Mesodermal cell (in vitro differentiated cells): Measurements from ENCODE around the gene AMFR. TPM values are rescaled to one million over a fixed set of nuclear protein-coding genes. Genes with fewer than 3 reads are reported as not detected.

Experiments
- H3K27ac ChIP-seq: 2 replicates; pipeline ENCODE4 v1.7.0; 2013; ENCODE audit warnings: mild to moderate bottlenecking, low read depth, low read length, moderate library complexity; ENCODE audit not compliant: severe bottlenecking
- H3K36me3 ChIP-seq: 2 replicates; pipeline ENCODE4 v1.7.1; 2013; ENCODE audit warnings: mild to moderate bottlenecking, low read length, moderate library complexity; ENCODE audit not compliant: control insufficient read depth, insufficient read depth
- H3K4me1 ChIP-seq: one replicate; pipeline ENCODE4 v1.7.1; 2013; ENCODE audit warnings: mild to moderate bottlenecking, low read length; ENCODE audit not compliant: insufficient read depth, control insufficient read depth, poor library complexity, severe bottlenecking
- H3K4me3 ChIP-seq: 2 replicates; pipeline ENCODE4 v1.7.0; 2013; ENCODE audit warnings: low read length, control low read depth, mild to moderate bottlenecking; ENCODE audit not compliant: insufficient read depth, poor library complexity, severe bottlenecking; ENCODE audit errors: extremely low read depth
- H3K9me3 ChIP-seq: 2 replicates; pipeline ENCODE4 v1.7.1; 2013; ENCODE audit warnings: mild to moderate bottlenecking, low read length, moderate library complexity; ENCODE audit not compliant: control insufficient read depth
- WGBS, 2 experiments: methylation state at CpG; one replicate each; pipeline ENCODE4 v1.1.5; 2013; ENCODE audit warnings: missing lambda C conversion rate in 2 of 2; ENCODE audit not compliant: insufficient coverage in 2 of 2; 5-methylcytosine and 5-hydroxymethylcytosine counted together
- polyA plus RNA-seq, 2 experiments: library from polyadenylated mRNA; stranded (reverse); fragments of 50-300 nt; gene quantifications; one replicate each; pipeline ENCODE4 v1.2.3, GENCODE V29; 2013

AMFR gene
- 52.5 TPM for polyA plus RNA-seq (2013, experiment 1 of 2)
- polyA plus RNA-seq (2013, experiment 2 of 2), result 46.6 TPM

- 0 to 1% methylated on average over 27 to 47 of the region's 57 CpGs for WGBS, 2 experiments
- H3K36me3 ChIP-seq, result peaks cover 4% of the 10 kb centered on the region
Observed at GRCh38 chr16:56425439-56425832, at the start of gene AMFR. Gene AMFR (minus strand): TSS chr16:56425545. CDS start chr16:56425327, 218 bp downstream.

GRCh38 chr16:56470666-56471065 lies 45.3 kb upstream of the AMFR start:
- H3K27ac ChIP-seq, result no peak overlapping the region
- no peak overlapping the region for H3K4me3 ChIP-seq
- WGBS, 2 experiments, result 100% methylated on average over 1 of the region's 1 CpG
- H3K4me1 ChIP-seq, result peaks cover under 1% of the 10 kb centered on the region
- H3K9me3 ChIP-seq, result no peaks in the 10 kb centered on the region
- peaks cover 98% of the 10 kb centered on the region for H3K36me3 ChIP-seq

More at GRCh38 chr16:56425439-56425832, at the start of gene AMFR:
- H3K4me3 ChIP-seq, result peak within 1 kb of the TSS; percentile 81
- H3K27ac ChIP-seq, result peak within 1 kb of the TSS; percentile 67
- no peaks in the 10 kb centered on the region for H3K9me3 ChIP-seq
- H3K4me1 ChIP-seq, result peaks cover 1% of the 10 kb centered on the region

GRCh38 chr16:56470232-56470631 lies 44.9 kb upstream of the AMFR start:
- no peak overlapping the region for H3K27ac ChIP-seq
- no peaks in the 10 kb centered on the region for H3K4me1 ChIP-seq
- H3K4me3 ChIP-seq, result no peak overlapping the region
- 95 to 100% methylated on average over 1 to 3 of the region's 3 CpGs for WGBS, 2 experiments
- H3K9me3 ChIP-seq, result no peaks in the 10 kb centered on the region
- H3K36me3 ChIP-seq, result peaks cover 98% of the 10 kb centered on the region

GRCh38 chr16:56469748-56470147 lies 44.4 kb upstream of the AMFR start:
- Histone ChIP-seq H3K36me3 (peaks cover 98% of the 10 kb centered on the region), H3K4me1 (no peaks in the 10 kb centered on the region), H3K27ac (no peak overlapping the region), H3K4me3 (no peak overlapping the region), H3K9me3 (no peaks in the 10 kb centered on the region)
- WGBS, 2 experiments, result 80 to 100% methylated on average over 1 to 2 of the region's 7 CpGs

- Histone ChIP-seq H3K4me3 (no peak overlapping the region), H3K27ac (no peak overlapping the region), H3K36me3 (peaks cover 98% of the 10 kb centered on the region)
Observed at GRCh38 chr16:56468800-56469199, 43.5 kb upstream of the AMFR start.

GRCh38 chr16:56466344-56466743 lies 41.0 kb upstream of the AMFR start:
- Histone ChIP-seq H3K4me1 (no peaks in the 10 kb centered on the region), H3K9me3 (no peaks in the 10 kb centered on the region), H3K27ac (no peak overlapping the region), H3K4me3 (no peak overlapping the region), H3K36me3 (peaks cover 94% of the 10 kb centered on the region)
- WGBS, 2 experiments, result 88 to 100% methylated on average over 1 to 2 of the region's 2 CpGs

More at GRCh38 chr16:56468800-56469199, 43.5 kb upstream of the AMFR start:
- H3K9me3 ChIP-seq, result no peaks in the 10 kb centered on the region
- H3K4me1 ChIP-seq, result no peaks in the 10 kb centered on the region

GRCh38 chr16:56463153-56463552 lies 37.8 kb upstream of the AMFR start:
- no peak overlapping the region for H3K27ac ChIP-seq
- 98 to 100% methylated on average over 4 to 6 of the region's 6 CpGs for whole genome bisulfite sequencing, 2 experiments
- H3K36me3 ChIP-seq, result peaks cover 85% of the 10 kb centered on the region
- H3K4me1 ChIP-seq, result no peaks in the 10 kb centered on the region
- no peak overlapping the region for H3K4me3 ChIP-seq
- no peaks in the 10 kb centered on the region for H3K9me3 ChIP-seq

- Histone ChIP-seq H3K4me1 (no peaks in the 10 kb centered on the region), H3K27ac (no peak overlapping the region), H3K9me3 (no peaks in the 10 kb centered on the region), H3K4me3 (no peak overlapping the region), H3K36me3 (peaks cover 85% of the 10 kb centered on the region)
- WGBS, 2 experiments, result 80 to 100% methylated on average over 1 to 3 of the region's 3 CpGs
Observed at GRCh38 chr16:56462064-56462796, 36.9 kb upstream of the AMFR start.

- WGBS, 2 experiments, result 100% methylated on average over 1 to 2 of the region's 2 CpGs
- H3K27ac ChIP-seq, result no peak overlapping the region
- H3K9me3 ChIP-seq, result no peaks in the 10 kb centered on the region
- H3K4me1 ChIP-seq, result no peaks in the 10 kb centered on the region
- no peak overlapping the region for H3K4me3 ChIP-seq
- peaks cover 85% of the 10 kb centered on the region for H3K36me3 ChIP-seq
Observed at GRCh38 chr16:56460101-56460500, 34.8 kb upstream of the AMFR start.

GRCh38 chr16:56457927-56458470 lies 32.7 kb upstream of the AMFR start:
- H3K9me3 ChIP-seq, result no peaks in the 10 kb centered on the region
- H3K27ac ChIP-seq, result no peak overlapping the region
- 99% methylated on average over 5 of the region's 6 CpGs for WGBS, 2 experiments
- no peaks in the 10 kb centered on the region for H3K4me1 ChIP-seq
- no peak overlapping the region for H3K4me3 ChIP-seq
- H3K36me3 ChIP-seq, result peaks cover 82% of the 10 kb centered on the region
